Measurements from ENCODE around the gene IL1R2. TPM values are rescaled to one million over a fixed set of nuclear protein-coding genes. Genes with fewer than 3 reads are reported as not detected.
A peak's percentile ranks its signal among the peaks of the same experiment; 100 is the strongest.

The IL1R2 gene
- total RNA-seq, 4 donors from 2014 or later, result 55.3 to 103 (median 80.7) TPM

DNA sequence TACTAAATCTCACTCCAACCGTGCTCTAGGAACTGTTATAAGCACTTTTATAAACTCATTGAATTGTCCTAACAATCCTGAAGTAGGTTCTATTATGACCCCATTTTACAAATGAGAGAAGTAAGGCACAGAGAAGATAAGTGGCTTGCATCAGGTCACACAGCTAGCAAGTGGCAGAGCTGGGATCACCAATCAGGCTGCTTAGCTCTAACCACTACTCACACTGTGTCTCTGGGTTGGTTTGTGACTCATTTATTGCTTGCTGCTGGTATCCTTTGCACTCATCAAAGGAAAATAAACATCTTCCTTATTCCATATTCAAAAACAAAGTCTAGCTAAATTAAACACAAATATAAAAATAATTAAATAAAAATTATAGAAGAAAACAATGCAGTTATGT, 42.5 kb upstream of the IL1R2 start:
- Histone ChIP-seq H3K9me3 (no peaks in the 10 kb centered on the region), H3K4me1 (peaks cover 3% of the 10 kb centered on the region), H3K27ac (no peak overlapping the region), H3K4me3 (no peak overlapping the region), H3K36me3 (no peaks in the 10 kb centered on the region), H3K27me3 (no peaks in the 10 kb centered on the region)
- WGBS, result 100% methylated on average over 1 of the region's 1 CpG
- DNase-seq (ENCODE audit: low spot score in 2 of 2), result no peak
- TF ChIP-seq, protein P1, sequence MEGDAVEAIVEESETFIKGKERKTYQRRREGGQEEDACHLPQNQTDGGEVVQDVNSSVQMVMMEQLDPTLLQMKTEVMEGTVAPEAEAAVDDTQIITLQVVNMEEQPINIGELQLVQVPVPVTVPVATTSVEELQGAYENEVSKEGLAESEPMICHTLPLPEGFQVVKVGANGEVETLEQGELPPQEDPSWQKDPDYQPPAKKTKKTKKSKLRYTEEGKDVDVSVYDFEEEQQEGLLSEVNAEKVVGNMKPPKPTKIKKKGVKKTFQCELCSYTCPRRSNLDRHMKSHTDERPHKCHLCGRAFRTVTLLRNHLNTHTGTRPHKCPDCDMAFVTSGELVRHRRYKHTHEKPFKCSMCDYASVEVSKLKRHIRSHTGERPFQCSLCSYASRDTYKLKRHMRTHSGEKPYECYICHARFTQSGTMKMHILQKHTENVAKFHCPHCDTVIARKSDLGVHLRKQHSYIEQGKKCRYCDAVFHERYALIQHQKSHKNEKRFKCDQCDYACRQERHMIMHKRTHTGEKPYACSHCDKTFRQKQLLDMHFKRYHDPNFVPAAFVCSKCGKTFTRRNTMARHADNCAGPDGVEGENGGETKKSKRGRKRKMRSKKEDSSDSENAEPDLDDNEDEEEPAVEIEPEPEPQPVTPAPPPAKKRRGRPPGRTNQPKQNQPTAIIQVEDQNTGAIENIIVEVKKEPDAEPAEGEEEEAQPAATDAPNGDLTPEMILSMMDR (IDR thresholded peaks at IDR 0.05), result no peak
- no peak for TF ChIP-seq POLR2AphosphoS5 (IDR thresholded peaks at IDR 0.05)
- TF ChIP-seq POLR2A (IDR thresholded peaks at IDR 0.05), result no peak
- no peak for TF ChIP-seq EP300 (IDR thresholded peaks at IDR 0.05)

GRCh38 chr2:101951296-101951695, 40.5 kb upstream of the IL1R2 start:
- peaks cover 3% of the 10 kb centered on the region for H3K4me1 ChIP-seq
- 79% methylated on average over 1 of the region's 1 CpG for WGBS
- TF ChIP-seq, protein P1 (IDR thresholded peaks at IDR 0.05), result no peak
- TF ChIP-seq POLR2A (IDR thresholded peaks at IDR 0.05), result no peak
- TF ChIP-seq EP300 (IDR thresholded peaks at IDR 0.05), result no peak
- TF ChIP-seq POLR2AphosphoS5 (IDR thresholded peaks at IDR 0.05), result no peak
- H3K4me3 ChIP-seq, result no peak overlapping the region
- no peaks in the 10 kb centered on the region for H3K27me3 ChIP-seq
- H3K36me3 ChIP-seq, result no peaks in the 10 kb centered on the region
- H3K27ac ChIP-seq, result no peak overlapping the region
- no peak for DNase-seq (ENCODE audit: low spot score in 2 of 2)
- H3K9me3 ChIP-seq, result no peaks in the 10 kb centered on the region

- Histone ChIP-seq H3K4me3 (no peak overlapping the region), H3K4me1 (peaks cover 5% of the 10 kb centered on the region), H3K36me3 (no peaks in the 10 kb centered on the region), H3K27ac (no peak overlapping the region), H3K9me3 (no peaks in the 10 kb centered on the region), H3K27me3 (no peaks in the 10 kb centered on the region)
- WGBS, result 91% methylated on average over 1 of the region's 1 CpG
- TF ChIP-seq EP300 (IDR thresholded peaks at IDR 0.05), result no peak
- TF ChIP-seq, protein P1 (IDR thresholded peaks at IDR 0.05), result no peak
- no peak for TF ChIP-seq POLR2AphosphoS5 (IDR thresholded peaks at IDR 0.05)
- no peak for TF ChIP-seq POLR2A (IDR thresholded peaks at IDR 0.05)
- no peak for DNase-seq (ENCODE audit: low spot score in 2 of 2)
Observed at GRCh38 chr2:101952551-101952950, 39.2 kb upstream of the IL1R2 start.

DNA sequence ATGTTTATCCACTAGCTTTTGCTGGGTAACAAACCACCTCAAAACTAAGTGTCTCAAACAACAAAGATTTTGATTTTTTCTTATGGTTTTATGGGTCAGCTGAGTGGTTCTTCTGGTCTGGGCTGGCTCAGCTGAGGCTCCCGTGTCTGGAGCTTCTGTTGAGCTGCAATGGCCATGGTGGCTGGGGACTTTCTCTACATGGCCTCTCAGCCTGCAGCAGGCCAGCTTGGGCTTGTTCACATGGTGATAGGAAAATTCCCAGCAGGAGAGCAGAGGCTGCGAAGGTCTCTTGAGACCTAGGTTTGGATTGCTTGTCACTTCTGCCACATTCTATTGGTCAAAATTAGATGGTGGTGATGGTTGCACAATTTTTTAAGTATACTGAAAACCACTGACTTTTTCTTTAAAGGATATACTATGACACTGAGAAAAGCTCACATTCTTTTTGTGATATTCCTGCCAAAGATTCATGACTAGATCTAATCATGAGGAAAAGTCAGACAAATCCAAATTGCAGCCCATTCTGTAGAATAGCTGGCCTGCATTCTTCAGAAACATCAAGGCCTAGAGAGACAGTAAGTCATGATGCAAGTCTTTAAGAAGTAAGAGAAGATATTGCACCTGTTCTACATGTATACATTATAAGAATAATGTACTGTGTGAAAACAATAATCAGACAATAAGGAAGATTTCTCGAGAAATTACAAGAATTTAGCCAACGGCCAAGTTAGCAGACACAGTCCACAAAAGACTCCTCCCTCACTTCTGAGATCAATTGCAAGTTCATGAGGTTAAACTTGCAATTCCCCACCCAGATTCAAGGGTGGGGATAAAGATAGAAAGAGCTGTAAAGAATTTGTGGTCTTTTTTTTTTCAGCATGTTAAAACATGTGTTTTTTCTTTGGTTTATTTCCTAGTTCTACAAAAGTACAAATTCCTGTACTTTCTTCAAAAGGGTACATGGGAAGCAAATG, 35.0 kb upstream of the IL1R2 start:
- peaks cover 41% of the 10 kb centered on the region for H3K4me1 ChIP-seq

DNA sequence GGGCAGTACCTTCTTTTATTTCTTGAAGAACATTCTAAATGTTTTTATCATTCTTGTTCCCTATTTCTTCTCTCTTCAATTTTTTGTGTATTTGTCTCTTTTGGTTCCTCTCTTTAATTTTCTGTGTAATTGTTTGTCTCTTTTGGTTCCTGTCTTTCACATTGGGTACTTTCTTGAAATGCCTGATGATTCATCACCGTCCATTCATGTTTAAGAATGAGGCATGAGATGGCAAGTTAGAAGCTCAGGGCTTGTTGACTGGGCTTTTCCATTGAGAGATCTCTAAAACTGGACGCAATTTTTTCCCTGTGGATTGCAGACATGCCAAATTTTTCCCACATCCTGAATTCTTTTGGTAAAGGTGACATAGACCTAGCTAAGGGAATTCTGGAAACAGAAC, 33.7 kb upstream of the IL1R2 start:
- no peaks in the 10 kb centered on the region for H3K9me3 ChIP-seq
- no peak overlapping the region for H3K4me3 ChIP-seq
- WGBS, result 25% methylated on average over 2 of the region's 2 CpGs
- H3K27ac ChIP-seq, result peak overlapping the region; percentile 34
- DNase-seq (ENCODE audit: low spot score in 2 of 2), result no peak
- no peak for TF ChIP-seq POLR2A (IDR thresholded peaks at IDR 0.05)
- no peaks in the 10 kb centered on the region for H3K36me3 ChIP-seq
- no peaks in the 10 kb centered on the region for H3K27me3 ChIP-seq
- peaks cover 54% of the 10 kb centered on the region for H3K4me1 ChIP-seq

More for the DNA sequence above, 35.0 kb upstream of the IL1R2 start:
- no peak for DNase-seq (ENCODE audit: low spot score in 2 of 2)
- Histone ChIP-seq H3K9me3 (no peaks in the 10 kb centered on the region), H3K4me3 (no peak overlapping the region), H3K36me3 (no peaks in the 10 kb centered on the region), H3K27me3 (no peaks in the 10 kb centered on the region), H3K27ac (peak overlapping the region; percentile 36)
- WGBS, result 58% methylated on average over 4 of the region's 4 CpGs
- TF ChIP-seq EP300 (IDR thresholded peaks at IDR 0.05) (no peak), POLR2A (IDR thresholded peaks at IDR 0.05) (no peak), POLR2AphosphoS5 (IDR thresholded peaks at IDR 0.05) (no peak)
- TF ChIP-seq, protein P1 (IDR thresholded peaks at IDR 0.05), result no peak

Measured in suprapubic skin (tissue), 4 donors.